ENCODE results near the gene GNG2.

GNG2 gene

DNA sequence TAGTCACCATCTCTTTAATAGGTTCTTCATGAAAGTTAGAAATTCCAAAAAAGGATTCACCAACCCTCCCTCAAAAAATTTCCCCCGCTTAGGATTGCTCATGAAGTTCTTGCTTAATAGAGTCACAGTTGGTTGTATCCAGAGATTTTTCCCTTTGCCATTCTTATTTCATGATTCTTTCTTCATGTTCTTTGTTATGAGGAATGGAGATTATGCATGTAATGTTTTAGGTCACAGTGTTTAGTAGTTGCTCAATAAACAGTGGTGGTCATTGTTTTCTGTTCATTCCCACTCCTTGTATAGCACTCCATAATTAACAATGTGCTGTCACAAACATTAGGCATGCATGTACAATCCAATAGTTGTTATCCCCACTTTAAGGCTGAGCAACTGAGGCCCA lies 77.7 kb downstream of the GNG2 start:
- in situ Hi-C loops (cut with HindIII; ENCODE audit: low sequenced_read_pairs): no loop called here

DNA sequence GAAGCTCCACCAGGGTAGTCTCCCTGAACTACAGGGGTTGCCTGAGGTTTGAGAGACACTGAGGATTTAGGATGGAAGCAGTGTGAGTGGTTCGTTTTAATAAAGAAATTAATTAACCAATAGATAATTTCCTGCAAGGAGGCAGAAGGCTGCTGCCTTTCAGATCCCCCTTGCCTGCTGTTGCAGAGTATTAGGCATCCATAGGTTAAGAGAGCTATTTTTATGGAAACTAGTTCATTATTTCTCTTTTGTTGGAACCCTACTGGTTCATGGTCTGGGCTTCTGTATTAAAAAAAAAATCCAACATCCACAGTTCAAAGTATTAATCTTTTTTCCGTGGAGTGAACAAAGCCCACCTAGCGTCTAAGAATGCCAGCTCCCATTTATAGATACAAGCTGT lies 78.4 kb downstream of the GNG2 start:
- in situ Hi-C loops (cut with HindIII; ENCODE audit: low sequenced_read_pairs): no loop called here

DNA sequence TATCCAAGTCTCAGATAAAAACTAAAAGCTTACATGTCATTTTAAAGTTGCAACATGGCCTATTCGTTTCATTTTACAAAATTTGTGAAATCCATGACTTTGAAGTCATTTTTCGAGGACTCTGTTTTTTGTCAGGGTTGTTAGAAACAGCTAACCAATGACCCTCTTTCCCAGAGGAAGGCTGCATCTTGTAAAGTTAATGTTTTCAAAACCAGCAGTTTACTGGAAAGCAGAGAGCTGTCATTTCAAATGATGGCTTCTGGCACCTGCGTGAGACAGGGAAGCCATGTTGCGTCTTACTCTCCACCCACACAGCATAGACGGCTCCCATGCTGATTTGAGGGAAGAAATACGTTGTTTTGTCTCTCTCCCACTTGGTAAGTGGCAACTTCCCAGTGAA lies 78.8 kb downstream of the GNG2 start:
- in situ Hi-C loops (cut with HindIII; ENCODE audit: low sequenced_read_pairs): no loop called here

DNA sequence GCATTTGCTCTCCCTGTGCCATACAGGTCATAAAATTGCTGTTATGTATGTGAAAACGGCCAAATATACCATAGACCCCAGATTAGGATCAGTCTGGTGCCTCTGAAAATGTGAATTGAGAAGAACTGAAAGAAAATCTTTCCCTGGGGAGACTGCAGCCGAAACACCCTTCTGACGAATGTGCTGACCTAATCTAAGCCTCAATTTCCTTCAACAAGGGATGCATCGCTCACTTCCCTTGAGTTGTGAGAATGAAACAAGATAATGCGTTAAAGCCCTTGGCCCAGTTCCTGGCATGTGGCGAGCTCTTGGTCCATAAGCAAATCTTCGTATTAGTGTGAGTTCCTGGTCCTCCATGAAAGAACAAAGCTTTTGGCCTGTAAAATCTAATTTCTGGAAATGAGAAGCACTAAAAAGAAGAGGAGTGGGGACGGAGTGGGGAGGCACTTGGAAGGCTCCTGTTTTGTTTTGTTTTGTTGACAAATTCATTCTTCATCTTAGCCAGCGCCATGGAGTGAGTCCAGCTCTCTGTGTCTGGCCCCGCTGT lies 79.4 kb downstream of the GNG2 start:
- in situ Hi-C loops (cut with HindIII; ENCODE audit: low sequenced_read_pairs): no loop called here

DNA sequence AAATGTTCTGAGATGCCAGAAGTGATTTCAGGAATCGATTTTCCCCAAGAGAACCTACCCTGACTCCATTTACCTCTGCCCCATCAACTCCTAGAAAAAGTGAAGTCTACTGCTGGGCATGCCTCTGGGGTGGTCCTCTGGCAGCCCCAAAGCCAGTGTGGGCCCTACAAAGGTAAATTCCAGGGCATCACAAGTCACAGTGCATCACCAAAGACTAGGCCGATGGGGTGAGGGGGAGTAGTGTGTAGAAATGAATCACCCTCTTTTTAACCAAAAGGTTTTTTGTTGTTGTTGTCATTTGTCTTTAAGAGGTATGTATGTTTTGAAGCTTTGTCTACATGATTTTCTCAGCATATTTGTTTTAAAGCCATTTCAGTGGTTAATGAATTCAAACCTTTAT lies 82.6 kb downstream of the GNG2 start:
- in situ Hi-C loops (cut with HindIII; ENCODE audit: low sequenced_read_pairs): no loop called here

DNA sequence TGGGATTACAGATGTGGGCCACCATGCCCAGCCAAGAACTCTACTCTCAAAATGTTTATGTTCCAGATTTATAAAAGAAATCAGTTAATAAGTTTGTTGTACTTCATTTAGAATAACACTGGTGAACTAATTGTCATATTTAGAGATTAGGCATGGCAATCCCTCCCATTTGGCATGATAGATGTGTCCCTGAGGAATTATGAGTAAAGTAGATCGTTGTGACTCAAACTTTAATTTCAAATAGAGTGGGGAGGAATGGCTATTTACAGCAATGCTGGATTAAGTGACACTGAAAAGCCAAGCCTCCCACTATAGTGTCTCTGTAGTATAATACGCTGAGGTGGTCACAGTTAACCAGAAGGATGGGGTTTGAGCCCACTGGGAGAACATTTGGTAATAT lies 89.6 kb downstream of the GNG2 start:
- in situ Hi-C loops (cut with HindIII; ENCODE audit: low sequenced_read_pairs): no loop called here

DNA sequence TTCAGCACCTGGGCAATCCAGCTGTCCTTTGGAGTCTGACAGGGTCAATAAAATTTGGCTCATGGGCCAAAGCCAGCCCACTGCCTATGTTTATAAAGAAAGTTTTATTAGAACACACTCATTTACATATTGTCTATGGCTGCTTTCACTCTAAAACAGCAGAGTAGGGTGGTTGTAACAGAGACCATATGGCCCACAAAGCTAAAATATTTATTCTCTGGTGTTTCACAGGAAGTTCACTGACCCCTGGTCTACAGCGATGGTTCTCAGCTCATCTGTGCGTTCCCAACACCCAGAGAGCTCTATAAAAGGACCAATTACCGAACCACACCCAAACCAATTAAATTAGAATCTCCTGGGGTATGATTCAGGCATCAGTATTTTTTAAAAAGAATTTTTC lies 91.2 kb downstream of the GNG2 start:
- in situ Hi-C loops (cut with HindIII; ENCODE audit: low sequenced_read_pairs): no loop called here

DNA sequence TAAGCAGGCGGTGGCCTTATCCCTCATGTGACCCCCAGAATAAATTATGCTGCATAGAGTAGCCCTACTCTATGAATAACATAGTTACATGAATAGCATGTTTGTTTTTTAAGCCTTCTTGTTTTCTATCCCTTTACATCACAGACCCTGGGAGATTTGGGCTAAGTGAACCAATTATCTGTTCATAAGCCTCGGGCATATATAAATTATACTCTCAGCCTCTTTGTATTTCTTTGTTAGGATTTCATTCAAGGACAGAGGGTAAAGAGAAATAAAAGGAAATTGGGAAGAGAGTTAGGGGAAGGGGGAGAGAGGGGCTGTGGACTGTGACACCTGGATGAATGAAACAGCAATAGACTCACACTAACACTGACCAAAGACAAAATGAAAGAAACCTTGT lies 93.6 kb downstream of the GNG2 start:
- in situ Hi-C loops (cut with HindIII; ENCODE audit: low sequenced_read_pairs): no loop called here

DNA sequence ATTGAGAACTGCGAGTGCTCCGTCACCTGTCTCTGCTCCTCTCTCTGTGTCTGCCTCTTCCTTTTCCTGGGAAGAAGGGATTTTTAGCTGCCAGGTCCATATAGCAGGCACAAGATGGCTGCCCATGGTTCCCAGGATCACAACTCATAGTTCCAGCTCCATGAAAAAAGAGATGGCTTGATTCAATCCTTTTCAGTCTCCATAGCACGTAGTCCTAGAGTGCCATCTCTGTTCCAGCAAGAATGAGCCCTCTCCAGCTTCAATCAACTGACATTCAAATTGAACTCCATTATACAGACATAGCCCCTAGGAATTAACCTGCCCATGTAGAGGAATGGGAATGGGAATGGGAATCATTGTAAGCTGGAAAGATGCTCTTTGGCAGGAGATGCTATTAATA lies 94.2 kb downstream of the GNG2 start:
- in situ Hi-C loops (cut with HindIII; ENCODE audit: low sequenced_read_pairs): no loop called here

DNA sequence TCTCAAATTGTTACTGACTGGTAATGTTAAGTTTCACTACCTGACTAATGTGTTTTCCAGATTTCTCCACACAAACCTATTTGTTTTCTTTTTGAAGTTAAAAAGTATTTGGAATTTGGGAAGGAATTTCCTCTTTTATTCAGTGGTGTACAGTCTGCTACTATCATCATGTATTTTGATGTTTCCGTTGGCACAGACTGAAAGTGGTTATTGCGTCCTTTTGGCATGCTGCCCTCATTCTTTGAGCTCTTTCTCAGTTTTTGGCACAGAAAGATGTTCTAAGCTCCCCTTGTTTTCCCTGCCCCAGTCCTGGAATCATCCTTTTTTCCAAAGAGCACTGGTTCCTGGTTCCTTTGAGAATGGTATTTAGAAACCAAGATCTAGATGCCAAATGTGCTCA lies 97.5 kb downstream of the GNG2 start:
- in situ Hi-C loops (cut with HindIII; ENCODE audit: low sequenced_read_pairs): no loop called here

DNA sequence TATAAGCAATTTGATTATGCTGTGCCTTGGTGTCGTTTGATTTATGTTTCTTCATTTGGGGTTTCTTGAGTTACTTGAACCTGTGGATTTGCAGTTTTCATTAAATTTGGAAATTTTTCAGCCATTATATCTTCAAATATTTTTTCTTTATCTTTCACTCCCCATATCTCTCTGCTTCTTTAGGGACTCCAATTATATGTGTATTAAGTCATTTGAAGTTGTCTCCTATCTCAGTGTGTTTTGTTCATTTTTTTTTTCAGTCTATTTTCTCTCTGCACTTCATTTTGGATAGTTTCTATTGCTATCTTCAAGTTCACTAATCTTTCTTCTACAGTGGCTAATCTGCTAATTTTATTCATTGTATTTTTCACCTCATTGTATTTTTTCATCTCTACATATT lies 99.5 kb downstream of the GNG2 start:
- in situ Hi-C loops (cut with HindIII; ENCODE audit: low sequenced_read_pairs): no loop called here

DNA sequence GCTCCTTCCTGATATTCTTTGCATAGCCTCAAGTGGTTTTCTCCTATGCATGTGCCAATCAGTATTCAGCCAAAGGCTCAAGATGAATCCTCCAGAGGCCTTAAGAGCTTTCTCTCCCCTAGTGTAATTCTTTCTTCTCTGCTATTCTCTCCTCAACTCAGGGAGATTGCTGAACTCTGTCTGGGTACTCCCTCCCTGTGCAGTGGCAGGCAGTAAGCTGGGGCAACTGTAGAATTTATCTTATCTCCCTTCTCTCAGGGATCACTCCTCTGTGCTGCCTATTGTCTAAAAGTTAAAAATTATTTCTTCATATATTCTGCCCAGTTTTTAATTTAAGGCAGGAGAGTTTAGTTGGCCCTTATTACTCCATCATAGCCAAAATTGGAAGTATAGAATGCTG lies 100.5 kb downstream of the GNG2 start:
- in situ Hi-C loops (cut with HindIII; ENCODE audit: low sequenced_read_pairs): no loop called here

DNA sequence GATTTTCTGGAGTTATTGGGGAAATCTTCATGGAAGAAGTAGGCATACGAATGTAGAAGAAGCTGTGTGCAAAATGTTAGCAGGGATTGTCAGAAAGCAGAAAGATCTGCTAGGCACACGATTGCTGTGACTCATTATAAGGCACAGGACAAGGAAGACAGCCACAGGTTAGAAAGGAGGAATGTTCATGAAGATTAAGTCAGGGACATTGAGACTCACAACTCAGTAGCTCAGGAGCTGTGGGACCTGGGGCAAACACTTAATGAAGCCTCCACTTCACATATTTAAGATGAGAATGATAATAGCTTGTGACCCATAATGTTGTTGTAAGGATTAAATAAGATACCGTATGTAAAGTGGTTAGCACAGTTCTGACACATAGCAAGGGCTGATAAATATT lies 102.3 kb downstream of the GNG2 start:
- in situ Hi-C loops (cut with HindIII; ENCODE audit: low sequenced_read_pairs): no loop called here

DNA sequence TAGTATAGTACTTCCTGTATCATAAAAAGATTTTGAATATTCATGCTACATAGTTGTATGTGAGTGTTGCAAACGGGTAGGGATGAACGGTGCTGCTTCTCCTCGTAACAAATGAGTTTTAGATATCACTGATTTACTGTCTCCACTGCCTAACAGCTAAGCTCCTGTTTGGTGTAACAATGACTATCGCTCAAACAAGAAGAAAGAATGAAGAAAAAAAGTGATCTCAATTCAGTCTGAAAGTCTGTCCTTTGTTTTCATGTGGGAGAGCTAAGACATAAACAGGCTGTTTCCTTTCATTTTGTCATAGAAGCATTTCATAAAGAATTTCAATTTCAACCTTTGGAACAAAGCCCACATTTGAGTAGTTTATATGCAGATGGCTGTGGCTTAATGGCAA lies 102.9 kb downstream of the GNG2 start:
- in situ Hi-C loops (cut with HindIII; ENCODE audit: low sequenced_read_pairs): no loop called here

DNA sequence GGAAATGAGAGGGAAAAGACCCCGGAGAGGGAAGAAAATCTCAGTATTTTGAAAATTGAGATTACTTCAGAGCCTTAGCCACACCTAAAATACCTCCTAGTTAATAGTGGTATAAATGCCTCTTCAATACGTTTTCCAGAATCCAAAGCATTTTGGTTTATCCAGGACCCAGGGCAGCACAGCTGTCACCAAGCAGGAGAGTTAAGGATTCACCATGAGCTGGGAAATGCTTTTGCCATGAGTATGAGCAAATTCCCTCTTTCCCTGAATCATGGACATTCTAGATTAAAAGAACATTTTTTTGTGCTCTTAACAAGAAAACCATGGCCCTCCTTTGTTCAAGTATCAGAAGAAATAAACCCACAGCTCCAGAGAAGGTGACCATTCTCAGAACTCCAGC lies 107.1 kb downstream of the GNG2 start:
- in situ Hi-C loops (cut with HindIII; ENCODE audit: low sequenced_read_pairs): no loop called here

DNA sequence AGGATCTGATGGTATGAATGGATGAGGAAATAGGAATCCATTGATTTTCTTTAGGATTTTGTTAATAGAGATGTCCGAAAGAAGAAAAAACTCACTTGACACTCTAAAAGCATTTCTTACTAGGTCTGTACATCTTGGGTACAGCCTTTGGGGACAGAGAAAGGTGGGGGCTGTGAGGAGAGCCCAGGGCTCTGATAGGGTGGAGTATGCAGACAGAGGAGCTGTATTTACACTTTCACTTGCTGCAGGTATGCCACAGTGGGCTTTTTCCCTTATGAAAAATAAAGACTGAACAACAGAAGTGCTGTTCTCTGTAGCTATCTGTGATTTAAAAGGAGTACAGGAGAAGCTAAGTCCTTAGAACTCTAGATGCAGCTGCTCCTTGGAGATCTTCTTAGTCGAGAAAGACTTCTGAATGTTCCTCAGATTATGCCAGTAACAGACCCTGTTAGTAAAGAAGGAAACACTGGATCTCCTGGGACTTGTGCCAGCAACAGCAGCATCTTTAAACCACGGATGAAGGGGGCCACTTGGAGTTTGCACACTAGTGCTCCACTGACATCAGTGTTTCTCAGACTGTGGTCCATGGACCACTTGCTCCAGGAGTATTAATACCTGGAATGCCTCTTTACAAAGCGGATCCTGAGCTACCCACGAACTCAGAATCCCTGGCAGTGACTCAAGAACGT lies 109.6 kb downstream of the GNG2 start:
- in situ Hi-C loops (cut with HindIII; ENCODE audit: low sequenced_read_pairs): no loop called here

DNA sequence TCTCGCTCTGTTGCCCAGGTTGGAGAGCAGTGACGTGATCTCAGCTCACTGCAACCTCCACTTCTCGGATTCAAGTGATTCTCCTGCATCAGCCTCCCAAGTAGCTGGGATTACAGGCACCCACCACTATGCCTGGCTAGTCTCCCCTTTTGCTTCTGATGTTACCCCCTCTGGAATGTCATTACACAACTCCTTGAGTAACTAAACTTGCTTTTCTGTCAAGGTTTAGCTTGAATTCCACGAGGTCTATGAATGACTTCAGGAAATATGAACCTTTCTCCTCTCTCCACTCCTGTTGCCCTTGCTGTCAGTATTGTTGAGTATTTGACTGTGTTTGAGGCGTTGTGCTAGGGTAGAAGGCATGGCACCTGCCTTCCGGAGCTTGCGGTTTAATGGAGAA lies 112.2 kb downstream of the GNG2 start:
- in situ Hi-C loops (cut with HindIII; ENCODE audit: low sequenced_read_pairs): no loop called here

DNA sequence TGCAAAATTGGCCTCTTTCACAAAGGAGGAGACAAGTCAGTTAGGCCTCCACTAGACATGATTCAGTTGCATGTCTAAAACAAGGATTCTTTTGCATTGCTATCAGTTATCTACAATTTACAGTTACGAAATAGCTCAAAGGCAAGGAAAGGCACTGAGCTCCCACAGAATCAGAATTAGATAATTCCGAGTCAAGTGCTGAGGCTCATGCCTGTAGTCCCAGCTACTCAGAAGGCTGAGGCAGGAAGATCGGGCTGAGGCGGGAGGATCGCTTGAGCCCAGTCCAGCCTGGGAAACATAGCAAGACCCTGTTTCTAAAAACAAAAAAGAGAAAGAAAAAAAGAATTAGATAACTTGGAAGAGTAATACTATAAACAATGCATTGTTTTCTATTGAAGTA lies 116.7 kb downstream of the GNG2 start:
- in situ Hi-C loops (cut with HindIII; ENCODE audit: low sequenced_read_pairs): no loop called here

DNA sequence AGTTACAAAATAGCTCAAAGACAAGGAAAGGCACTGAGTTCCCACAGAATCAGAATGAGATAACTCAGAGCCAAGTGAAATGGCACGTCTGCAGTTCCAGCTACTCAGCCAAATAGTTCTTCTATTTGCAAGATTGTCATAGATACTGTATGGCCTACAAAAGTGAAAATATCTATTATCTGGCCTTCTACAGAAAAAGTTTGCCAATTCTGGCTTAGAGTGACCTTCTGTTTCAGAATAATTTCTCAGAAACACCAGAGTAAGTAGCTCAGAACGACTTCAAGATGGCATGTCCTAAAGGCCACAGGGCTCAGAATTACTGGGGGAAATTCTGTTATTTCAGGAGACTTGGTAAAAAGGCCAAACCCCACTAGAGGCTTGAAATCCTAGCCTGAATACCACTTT lies 118.3 kb downstream of the GNG2 start:
- in situ Hi-C loops (cut with HindIII; ENCODE audit: low sequenced_read_pairs): no loop called here

DNA sequence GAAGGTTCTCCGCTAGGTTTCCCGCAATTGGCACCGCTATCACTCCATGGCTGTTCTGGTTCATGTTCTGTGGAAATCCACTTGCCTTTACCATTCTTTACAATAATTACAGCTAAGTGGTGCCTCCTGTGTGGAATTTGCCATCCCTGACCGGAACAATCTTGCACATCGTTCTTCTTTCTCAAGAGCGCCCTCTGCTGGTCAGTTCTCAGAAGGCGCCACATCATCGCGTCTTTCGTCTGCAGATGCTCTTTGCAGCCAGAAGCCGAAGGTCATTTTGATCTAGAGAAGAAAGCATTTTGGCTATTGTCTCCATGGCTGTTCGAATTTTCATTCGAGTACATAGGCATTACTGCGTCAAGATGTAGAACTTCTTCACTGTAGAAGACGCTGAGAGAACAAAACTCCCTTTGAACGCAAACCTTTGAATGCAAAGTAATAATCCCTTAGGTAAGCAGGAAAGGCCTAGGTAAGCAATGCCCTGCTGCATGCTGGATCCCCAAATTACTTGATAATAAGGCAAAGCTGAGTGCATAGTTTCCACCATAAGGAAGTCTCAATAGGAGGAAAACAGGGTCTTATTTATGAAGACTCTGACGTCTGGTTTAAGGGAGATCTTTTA lies 118.8 kb downstream of the GNG2 start:
- in situ Hi-C loops (cut with HindIII; ENCODE audit: low sequenced_read_pairs): no loop called here

DNA sequence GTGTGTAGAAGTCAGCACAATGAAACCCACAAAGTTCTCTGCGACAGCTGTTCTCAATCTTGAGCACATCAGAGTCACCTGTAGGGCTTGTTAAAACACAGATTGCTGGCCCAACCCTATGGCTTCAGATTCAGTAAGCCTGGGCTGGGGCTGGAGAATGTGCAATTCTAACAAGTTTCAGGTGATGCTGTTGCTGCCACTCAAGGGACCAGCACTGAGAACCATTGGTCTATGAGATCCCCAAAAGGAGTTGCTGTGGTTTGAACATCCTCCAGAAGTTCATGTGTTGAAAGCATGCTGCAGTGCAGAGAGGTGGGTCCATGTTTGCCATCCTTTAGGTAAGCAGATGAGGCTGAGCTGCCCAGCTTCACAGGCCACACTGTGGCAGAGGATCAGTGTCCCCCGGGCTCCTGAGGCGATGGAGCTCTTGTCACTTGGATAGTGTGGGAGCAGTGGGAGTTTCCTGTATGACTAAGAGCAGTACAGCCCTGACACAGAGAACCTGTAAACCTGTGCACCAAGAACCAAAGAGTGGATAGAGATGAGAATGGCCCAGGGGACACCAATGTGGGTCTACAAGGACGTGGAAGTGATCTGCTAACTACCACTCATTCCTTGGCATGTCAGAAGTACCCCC lies 120.9 kb downstream of the GNG2 start:
- in situ Hi-C loops (cut with HindIII; ENCODE audit: low sequenced_read_pairs): no loop called here

DNA sequence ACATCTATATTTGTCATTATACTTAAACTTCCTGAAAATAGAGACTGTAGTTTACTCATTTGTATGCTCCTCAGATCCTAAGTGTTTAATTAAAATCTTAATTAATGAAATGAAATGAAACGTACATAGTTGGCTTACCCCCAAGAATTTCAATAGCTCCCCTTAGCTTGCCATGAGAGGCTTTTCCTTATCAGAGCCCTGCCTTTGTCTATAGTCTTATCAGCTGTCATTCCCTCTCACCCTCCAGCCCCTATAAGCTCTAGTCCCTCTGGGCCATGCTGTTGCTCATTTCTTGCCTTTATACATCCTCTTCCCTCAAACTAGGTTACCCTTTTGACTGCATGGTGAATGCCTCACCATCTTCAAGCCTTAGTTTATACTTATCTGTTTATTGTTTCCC lies 127.8 kb downstream of the GNG2 start:
- in situ Hi-C loops (cut with HindIII; ENCODE audit: low sequenced_read_pairs): no loop called here

All from endothelial cell of hepatic sinusoid (primary cell).